ENCODE results near the gene KANSL3. TPM values are rescaled to one million over a fixed set of nuclear protein-coding genes. Genes with fewer than 3 reads are reported as not detected.

KANSL3 gene
- total RNA-seq (10 to 100 TPM; 35.4 to 55.0 (median 47.7) TPM), polyA plus RNA-seq (10 to 100 TPM; 12.0 to 24.2 (median 14.3) TPM)

DNA sequence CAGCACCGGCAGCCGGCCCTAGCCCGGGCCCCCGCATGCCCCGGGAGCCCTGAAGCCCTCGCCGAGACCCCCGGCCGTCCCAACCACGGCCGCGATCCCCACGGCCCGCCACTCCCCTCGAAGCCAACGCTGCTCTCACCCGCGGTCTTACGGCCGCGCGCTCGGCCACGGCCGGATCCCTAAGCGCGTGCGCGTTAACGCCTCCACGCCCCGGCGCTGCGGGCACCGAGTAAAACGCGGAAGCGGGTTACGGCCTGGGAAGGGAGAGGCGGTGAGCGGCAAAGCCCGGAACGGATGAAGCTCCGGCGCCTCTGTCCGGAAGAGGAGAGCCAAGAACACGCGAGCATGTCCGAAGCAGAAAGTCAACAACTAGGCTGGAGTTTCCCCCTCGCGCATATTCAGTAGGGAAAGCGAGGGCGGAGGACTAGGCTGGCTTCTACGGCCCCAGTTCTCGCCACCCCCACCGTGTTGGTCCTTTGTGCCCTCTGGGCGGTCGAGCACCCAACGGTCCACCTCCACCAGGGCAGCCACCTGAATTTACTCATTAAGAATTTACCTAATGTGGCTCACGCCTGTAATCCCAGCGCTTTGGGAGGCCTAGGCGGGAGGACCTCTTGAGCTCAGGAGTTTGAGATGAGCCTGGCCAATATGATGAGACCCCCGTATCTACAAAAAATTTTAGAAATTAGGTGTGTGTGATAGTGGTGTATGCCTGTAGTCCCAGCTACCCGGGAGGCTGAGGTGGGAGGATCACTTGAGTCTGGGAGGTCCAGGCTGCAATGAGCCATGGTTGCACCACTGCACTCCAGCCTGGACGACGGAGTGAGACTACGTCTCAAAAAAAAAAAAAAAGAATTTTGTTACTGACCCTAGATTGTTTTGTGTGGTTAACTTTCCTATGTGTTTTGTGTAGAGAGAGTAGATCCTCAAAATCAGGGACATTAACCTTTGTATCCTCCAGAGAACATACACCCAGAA, at the start of gene KANSL3:
KANSL3 (minus strand) TSS at position 169 of the 978 bp plus-strand sequence. CDS start 1,177 bp downstream, outside the sequence.
- DNase-seq: peak; percentile 96
- TF ChIP-seq POLR2A (IDR thresholded peaks at IDR 0.05) (peak; percentile 76 to 85), EP300 (IDR thresholded peaks at IDR 0.05) (peak in 1 of 4 donors; percentile 63), POLR2AphosphoS5 (IDR thresholded peaks at IDR 0.05) (peak; percentile 98 to 99 (median 99))
- TF ChIP-seq, protein P1, sequence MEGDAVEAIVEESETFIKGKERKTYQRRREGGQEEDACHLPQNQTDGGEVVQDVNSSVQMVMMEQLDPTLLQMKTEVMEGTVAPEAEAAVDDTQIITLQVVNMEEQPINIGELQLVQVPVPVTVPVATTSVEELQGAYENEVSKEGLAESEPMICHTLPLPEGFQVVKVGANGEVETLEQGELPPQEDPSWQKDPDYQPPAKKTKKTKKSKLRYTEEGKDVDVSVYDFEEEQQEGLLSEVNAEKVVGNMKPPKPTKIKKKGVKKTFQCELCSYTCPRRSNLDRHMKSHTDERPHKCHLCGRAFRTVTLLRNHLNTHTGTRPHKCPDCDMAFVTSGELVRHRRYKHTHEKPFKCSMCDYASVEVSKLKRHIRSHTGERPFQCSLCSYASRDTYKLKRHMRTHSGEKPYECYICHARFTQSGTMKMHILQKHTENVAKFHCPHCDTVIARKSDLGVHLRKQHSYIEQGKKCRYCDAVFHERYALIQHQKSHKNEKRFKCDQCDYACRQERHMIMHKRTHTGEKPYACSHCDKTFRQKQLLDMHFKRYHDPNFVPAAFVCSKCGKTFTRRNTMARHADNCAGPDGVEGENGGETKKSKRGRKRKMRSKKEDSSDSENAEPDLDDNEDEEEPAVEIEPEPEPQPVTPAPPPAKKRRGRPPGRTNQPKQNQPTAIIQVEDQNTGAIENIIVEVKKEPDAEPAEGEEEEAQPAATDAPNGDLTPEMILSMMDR (IDR thresholded peaks at IDR 0.05): no peak
- Histone ChIP-seq H3K27me3 (no peaks in the 10 kb centered on the region), H3K27ac (peak within 1 kb of the TSS; percentile 92 to 98 (median 92)), H3K9me3 (no peaks in the 10 kb centered on the region), H3K4me1 (peaks cover 3 to 38% (median 29%) of the 10 kb centered on the region in 4 donors), H3K36me3 (peaks cover 0 to 16% (median 0%) of the 10 kb centered on the region in 4 donors), H3K4me3 (peak within 1 kb of the TSS; percentile 65 to 76 (median 72))
- 7 to 9% methylated on average over 67 of the region's 67 CpGs for WGBS, 2 donors
- intact Hi-C loops (cut with DNase I): loop anchor here (2.0 to 10.0 kb wide), 6 partner anchors 101 to 324 kb away; partner anchors contain the start of genes ARID5A, CNNM3, CNNM4 and LMAN2L

DNA sequence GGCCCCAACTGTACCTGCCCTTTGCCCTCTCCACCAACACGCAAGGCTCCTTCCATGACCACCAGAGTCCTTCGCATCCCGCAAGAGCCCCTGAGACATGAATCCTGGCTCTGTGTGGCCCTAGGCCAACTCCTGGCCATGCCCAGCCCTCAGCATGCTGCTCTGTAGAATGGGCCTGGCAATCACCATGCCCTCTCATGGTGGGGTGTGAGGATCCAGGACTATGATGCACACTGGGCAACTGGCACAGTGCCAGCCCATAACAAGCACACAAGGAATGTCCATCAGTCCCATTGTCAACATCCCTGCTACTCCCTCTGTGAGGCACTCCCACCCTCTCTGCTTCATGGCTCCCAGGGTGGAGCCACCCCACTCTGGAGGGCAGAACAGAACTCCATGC, 49.2 kb upstream of the KANSL3 start:
- intact Hi-C loops (cut with DNase I): no loop called here
- TF ChIP-seq POLR2A (IDR thresholded peaks at IDR 0.05): no peak
- TF ChIP-seq POLR2AphosphoS5 (IDR thresholded peaks at IDR 0.05): no peak
- TF ChIP-seq, protein P1 (IDR thresholded peaks at IDR 0.05): no peak
- TF ChIP-seq EP300 (IDR thresholded peaks at IDR 0.05): no peak
- no peak overlapping the region for H3K27ac ChIP-seq
- no peaks in the 10 kb centered on the region for H3K9me3 ChIP-seq
- H3K4me1 ChIP-seq: peaks cover 0 to 11% (median 8%) of the 10 kb centered on the region in 4 donors
- H3K36me3 ChIP-seq: no peaks in the 10 kb centered on the region
- peak; percentile 55 for DNase-seq
- no peak overlapping the region for H3K4me3 ChIP-seq
- H3K27me3 ChIP-seq: peaks cover 0 to 23% (median 4%) of the 10 kb centered on the region in 3 donors
- 94 to 95% methylated on average over 3 of the region's 3 CpGs for WGBS, 2 donors

DNA sequence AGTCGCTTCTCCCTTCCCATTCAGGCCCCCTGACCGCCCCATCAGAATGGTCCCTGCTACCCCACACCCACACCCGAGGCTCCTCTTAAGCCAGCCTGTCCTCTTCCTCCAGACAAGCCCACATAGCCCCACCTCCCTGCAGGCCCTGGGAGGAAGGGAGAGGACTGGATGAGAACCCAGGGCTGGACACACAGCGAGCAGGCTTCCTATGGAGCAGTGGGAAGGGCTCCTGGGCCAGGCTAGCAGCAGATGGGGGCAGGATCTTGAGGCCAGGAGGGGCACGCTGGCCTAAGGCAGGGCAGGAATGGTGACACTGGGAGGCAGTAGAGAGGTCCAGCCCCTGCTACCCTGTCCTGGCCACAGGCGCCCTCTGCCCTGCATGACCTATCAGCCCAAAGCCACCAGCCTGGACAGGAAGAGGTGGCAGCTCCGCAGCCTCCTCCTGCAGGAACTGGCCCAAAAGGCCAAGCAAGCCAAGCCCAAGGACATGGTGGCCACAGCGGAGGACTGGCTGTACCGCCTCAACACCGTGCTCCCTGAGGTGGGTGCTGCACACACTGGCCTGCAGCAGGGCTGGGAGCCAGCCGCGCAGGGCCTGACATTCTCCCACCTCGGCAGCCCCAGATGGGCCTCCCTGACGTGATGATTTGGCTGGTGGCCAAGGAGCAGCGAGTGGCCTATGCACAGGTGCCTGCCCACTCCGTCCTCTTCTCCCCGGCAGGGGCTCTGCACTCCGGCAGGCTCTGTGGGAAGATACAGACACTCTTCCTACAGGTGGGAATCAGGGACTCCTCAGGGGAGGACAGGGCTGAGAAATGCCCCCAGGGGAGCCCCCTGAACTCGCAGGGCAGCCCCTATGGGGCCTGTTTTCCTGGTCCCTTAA, 47.7 kb upstream of the KANSL3 start:
- Histone ChIP-seq H3K36me3 (no peaks in the 10 kb centered on the region), H3K27me3 (peaks cover 0 to 23% (median 4%) of the 10 kb centered on the region in 3 donors), H3K9me3 (no peaks in the 10 kb centered on the region), H3K4me3 (no peak overlapping the region), H3K4me1 (peaks cover 0 to 11% (median 8%) of the 10 kb centered on the region in 4 donors), H3K27ac (no peak overlapping the region)
- intact Hi-C loops (cut with DNase I): no loop called here
- peak; percentile 60 for DNase-seq
- WGBS, 2 donors: 59 to 73% methylated on average over 19 of the region's 19 CpGs
- TF ChIP-seq POLR2A (IDR thresholded peaks at IDR 0.05): no peak
- no peak for TF ChIP-seq POLR2AphosphoS5 (IDR thresholded peaks at IDR 0.05)
- no peak for TF ChIP-seq EP300 (IDR thresholded peaks at IDR 0.05)
- TF ChIP-seq, protein P1 (IDR thresholded peaks at IDR 0.05): no peak

DNA sequence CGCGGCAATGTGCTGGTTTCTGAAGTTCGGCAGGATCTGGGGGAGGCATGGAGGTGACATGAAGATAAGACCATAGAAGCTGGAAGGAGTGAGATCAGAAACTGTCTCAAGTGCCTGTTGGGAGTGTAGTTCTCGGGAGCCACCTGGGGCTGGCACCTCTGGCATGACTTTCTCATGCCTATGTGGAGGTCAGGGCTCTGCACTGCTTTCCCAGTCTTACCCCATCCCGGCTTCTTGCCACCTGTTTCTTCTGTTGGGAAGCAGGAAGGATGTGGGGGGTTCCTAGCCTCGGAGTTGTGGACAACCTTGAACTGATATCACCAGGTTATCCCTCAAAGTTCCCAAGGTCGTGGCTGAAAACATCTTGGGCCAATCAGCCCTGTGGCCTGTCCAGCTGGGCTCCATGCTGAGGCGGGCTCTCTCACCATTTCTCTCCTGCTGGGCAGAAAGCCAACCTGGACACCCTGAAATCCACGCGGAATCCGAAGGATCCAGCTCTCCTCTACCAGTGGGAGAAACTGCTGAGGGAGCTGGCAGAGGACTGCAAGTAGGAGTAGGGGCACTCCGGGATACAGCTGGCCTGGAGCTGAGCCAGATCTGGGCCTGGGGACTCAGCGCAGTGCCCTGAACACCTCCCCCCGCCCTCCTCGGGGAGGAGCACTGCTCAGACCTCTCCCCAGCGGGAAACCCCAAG, 46.9 kb upstream of the KANSL3 start:
- Histone ChIP-seq H3K4me1 (peaks cover 0 to 11% (median 8%) of the 10 kb centered on the region in 4 donors), H3K9me3 (no peaks in the 10 kb centered on the region), H3K36me3 (no peaks in the 10 kb centered on the region), H3K27me3 (peaks cover 0 to 23% (median 4%) of the 10 kb centered on the region in 3 donors), H3K27ac (no peak overlapping the region), H3K4me3 (no peak overlapping the region)
- intact Hi-C loops (cut with DNase I): no loop called here
- no peak for DNase-seq
- TF ChIP-seq EP300 (IDR thresholded peaks at IDR 0.05) (no peak), POLR2AphosphoS5 (IDR thresholded peaks at IDR 0.05) (no peak), POLR2A (IDR thresholded peaks at IDR 0.05) (no peak)
- TF ChIP-seq, protein P1 (IDR thresholded peaks at IDR 0.05): no peak
- WGBS, 2 donors: 75 to 83% methylated on average over 16 of the region's 16 CpGs
